GM18517 (cell line): Measurements from ENCODE around the gene COL23A1.

Source experiments
- ATAC-seq: cut with Tn5 transposase; IDR thresholded peaks from one replicate; pipeline ENCODE4 v1.9.1; 2021; ENCODE audit warnings: mild to moderate bottlenecking, moderate library complexity; ENCODE audit not compliant: unreplicated experiment

The COL23A1 gene

DNA sequence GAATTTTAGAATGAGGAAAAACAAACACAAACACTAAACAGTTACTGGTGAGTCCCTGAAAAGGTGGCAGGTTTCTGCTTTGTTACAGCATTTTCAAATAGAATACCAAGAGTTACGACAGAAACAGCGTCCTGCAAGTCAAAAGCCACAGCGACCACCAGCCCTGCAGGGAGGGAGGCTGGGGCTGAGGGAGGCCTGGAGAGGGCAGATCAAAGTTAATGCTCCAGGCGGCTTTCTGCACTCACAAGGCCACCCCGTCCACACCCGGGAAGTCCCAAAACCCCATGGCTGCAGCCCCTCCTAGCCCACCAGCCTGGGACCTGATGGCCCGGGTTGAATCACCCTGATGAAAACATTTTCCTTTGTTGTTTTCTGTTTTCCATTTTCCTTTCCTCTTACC is 29.3 kb downstream of the COL23A1 start:
- ATAC-seq = no peak

DNA sequence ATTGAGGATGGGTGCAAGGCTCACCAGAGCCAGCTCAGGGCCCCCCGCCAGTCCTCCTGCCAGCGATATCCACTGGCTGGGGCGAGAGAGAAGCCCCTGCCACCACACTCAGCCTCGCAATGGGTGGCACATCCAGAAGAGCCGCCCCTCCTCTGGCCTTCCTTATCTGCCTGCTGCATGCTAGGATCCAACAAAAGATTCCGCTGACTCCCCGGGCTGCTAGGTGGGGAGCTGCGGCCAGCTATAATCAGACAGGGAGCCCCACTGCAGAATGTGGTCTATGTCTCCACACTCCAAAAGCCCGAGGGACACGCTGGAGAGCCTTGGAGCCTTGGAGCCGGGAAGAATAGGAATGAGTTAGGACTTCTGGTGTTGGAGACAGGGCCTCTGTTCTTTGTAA is 32.8 kb downstream of the COL23A1 start:
- no peak for ATAC-seq

GRCh38 chr5:178555771-178556211 is 34.4 kb downstream of the COL23A1 start:
- ATAC-seq = no peak

GRCh38 chr5:178555005-178555404 is 35.2 kb downstream of the COL23A1 start:
- ATAC-seq = no peak

DNA sequence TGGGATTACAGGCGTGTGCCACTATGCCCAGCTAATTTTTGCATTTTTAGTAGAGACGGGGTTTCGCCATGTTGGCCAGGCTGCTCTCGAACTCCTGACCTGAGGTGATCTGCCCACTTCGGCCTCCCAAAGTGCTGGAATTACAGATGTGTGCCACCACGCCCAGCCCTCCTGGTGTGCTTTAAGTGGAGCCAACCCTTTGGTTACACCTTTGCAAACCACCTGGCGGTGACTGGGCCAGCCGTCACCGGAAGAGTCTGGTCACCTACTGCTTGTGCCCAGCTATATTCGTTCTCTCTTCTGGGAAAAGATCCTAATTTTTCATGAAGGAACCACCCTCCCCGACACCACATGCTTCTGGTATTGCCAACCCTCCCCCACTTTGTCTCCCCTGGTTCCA is 35.9 kb downstream of the COL23A1 start:
- ATAC-seq = no peak

DNA sequence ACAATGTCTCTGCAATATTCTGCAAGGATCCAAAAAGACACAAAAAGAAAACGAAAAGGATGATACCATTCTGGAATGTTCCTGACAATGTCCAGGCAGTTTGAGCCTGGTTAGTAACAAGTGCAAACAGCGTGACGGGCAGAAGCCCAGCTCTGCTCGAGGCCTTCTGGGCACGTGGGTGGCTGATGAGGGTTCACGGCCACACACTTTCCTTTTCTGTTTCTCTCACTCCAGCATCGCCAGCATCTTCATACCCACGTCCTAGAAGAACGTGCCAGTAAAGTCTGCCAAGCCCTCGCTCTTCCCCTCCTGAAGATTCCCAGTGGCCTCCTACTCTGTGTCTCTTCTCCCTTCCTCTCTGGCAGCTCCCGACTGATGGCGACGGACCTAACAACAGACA is 36.7 kb downstream of the COL23A1 start:
- no peak for ATAC-seq

- ATAC-seq = no peak
Measured at GRCh38 chr5:178551468-178551867, 38.7 kb downstream of the COL23A1 start.

- no peak for ATAC-seq
Measured at GRCh38 chr5:178551059-178551458, 39.1 kb downstream of the COL23A1 start.

- ATAC-seq = no peak
Measured at GRCh38 chr5:178548746-178549145, 41.4 kb downstream of the COL23A1 start.

DNA sequence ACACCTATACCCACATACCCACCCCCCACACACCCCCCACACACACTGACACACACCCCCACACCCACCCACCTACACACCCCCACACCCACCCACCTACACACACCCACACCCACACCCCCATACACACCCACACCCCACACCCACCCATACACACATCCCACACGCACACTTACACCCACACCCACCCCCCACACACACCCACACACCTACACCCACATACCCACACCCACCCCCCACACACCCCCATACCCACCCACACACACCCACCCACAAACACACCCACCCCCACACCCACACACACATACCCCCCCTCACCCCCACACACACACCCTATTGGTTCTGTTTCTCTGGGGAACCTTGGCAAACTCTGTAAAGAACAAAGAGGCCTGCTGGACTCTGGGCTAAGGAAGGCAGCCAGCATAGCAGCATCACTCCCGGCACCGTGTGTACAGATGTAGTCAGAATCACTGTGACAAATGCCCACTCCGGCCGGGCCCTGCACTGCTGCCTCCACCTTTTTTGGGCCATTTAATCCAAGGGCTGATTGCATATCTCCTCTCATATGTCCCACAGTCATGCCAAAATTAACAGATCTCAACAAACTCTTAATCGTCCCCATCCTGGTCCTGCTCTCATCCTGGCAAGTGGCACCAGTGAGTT is 42.3 kb downstream of the COL23A1 start:
- ATAC-seq = no peak

DNA sequence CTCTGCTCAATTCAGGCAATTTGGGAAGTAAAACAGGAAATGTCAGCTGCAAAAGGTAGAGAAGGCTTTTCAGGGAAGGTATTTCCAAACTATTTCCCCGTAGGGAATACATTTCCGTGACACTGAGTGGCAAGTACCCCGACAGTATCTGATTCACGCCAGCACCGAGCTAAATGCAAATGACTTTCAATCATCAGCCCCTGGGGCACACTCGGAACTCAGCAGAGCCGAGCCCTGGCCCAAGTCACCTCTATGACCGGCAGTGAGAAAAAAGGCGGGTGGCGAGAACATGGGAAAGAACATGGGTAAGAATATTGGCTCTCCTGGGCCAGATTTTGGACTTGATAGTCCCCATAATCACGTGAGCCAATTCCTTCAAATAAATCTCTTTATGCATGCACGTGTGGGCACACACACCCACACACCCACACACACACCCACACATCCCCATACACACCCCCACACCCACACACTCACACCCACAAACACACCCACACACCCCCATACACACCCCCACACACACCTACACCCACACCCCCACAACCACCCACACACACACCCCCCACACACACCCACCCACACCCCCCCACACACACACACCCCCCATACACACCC is 43.0 kb downstream of the COL23A1 start:
- no peak for ATAC-seq

DNA sequence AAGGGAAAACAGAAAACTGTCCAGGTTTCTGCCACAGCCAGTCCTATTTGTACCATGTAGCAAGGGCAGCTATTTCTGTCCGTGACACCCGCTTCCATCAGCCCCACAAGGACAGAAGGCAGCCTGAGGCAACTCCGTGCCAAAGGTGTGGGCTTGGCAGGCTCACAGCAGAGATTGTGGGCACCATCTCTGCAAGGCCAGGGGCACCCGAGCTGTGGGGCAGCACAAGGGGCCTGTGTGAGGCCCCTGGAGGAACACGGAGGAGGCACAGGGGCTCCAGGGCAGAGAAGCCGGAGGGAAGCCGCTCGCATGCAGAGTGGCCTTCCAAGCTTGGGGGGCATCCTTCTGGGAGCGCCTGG is 43.5 kb downstream of the COL23A1 start:
- no peak for ATAC-seq

GRCh38 chr5:178545941-178546674 is 44.1 kb downstream of the COL23A1 start:
- ATAC-seq = no peak

DNA sequence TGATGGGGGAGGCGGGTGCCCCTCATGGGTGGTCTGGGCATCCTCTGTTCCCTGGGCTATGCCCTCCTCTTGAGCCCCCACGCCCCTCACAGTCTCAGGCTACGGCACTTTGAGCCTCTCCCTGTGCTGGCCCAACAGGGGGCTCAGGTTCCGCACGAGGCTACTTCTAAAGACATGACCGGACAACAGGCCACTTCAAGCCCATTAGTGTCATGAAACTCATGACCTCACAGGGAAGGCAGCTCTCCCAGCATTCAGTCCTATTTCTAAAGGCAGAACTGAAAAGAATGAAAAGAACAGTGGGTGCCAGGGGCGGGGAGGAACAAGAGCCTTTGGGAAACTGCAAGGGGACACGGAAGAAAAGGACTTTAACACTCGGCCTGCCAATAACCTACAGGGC is 45.0 kb downstream of the COL23A1 start:
- ATAC-seq = no peak

DNA sequence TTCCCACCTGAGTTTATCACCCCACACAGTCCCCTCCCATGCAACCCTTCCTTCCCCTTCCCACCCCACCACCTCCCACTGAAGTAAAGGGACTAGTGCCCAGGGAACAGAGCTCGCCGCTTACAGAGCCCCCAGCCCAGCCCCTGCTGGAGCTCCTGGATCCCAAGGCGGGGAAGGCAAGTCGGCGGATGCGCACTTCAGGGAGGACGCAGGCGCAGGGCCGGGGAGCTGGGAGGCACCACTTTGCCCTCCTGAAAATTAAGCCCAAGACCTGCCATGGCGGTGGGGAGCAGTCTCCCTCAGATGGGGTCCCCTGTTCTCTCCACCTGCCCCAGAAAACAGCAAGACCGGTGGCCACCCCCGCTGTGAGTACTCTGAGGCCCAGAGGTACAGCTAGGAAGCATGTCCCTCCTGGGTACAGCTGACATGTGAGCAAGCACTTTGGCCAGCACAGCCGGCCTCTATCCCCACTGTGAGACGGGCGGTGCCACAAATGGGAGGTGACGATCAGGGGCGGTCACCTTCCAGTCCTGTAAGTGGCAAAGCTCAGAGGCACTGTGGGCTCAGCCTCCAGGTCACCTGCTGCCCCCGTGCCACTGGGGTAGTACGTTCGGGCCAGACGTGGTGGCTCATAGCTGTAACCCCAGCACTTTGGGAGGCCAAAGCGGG is 45.9 kb downstream of the COL23A1 start:
- ATAC-seq = no peak

DNA sequence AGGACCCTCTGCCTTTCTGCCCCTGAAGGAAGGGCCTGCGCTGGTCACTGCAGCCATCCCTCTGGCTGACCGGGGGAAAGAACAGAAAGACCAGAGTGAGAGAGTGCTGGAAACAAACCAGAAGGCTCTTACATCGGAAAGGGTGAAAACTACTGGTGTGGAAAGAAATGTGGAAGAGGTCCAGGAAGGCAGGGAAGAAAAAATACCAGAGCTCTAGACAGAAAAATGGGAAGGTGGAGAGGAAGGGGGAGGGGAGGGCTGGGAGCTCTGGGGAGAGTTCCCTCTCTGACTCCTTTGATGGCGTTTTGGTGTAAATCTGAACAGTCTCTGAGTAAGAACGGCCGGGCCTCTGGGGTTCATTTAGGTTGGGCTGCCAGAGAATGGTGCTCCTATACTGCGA is 47.7 kb downstream of the COL23A1 start:
- ATAC-seq = no peak

GRCh38 chr5:178540526-178540925 is 49.7 kb downstream of the COL23A1 start:
- no peak for ATAC-seq

DNA sequence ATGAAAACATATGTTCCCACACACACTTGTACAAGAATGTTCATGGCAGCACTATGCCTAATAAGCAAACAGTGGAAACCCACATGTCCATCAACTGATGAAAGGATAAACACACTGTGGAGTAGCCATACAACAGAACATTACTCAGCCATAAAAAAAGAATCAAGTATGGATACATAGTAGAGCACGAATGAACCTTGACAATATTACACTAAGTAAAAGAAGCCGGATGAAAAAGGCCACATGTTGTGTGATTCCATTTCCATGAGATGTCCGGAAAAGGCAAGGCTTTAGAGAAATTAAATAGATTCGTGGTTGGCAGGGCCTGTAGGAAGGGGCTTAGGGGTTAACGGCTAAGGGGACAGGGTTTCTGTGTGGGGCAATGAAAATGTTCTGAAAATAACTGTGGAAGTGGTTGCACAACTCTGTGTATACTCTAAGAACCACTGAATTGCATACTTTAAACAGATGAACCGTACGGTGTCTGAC is 51.4 kb downstream of the COL23A1 start:
- no peak for ATAC-seq

- no peak for ATAC-seq
Measured at GRCh38 chr5:178537467-178538371, 52.5 kb downstream of the COL23A1 start.
